GM21529 (cell line): Measurements from ENCODE around the gene DNAJB14.

Source experiments
- ATAC-seq: cut with Tn5 transposase; IDR thresholded peaks from one replicate; pipeline ENCODE4 v1.9.1; 2021; ENCODE audit not compliant: unreplicated experiment

DNAJB14 gene

GRCh38 chr4:99872570-99872969, 73.8 kb downstream of the DNAJB14 start:
- no peak for ATAC-seq

DNA sequence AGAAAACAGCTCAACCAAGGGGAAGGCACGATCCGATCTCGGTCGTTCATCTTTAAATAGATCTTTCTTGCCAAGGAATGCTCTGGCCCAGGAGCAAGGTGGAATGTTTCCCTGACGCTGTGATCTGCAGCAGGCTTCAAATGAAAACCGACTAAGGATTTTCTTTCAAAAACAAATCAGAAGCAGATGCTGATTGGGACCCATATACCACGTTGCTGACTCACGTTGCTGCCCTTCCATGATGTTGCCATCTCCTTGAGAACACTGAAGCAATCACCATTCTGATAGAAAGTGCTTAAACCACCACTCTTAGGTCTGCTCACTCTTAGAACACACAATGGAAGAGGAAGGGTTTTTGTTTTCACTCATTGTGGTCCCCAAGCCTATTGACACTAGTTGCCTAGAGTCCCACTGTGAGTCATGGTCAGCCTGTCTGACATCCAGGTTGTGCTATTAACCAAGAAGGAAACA, 78.3 kb downstream of the DNAJB14 start:
- ATAC-seq = no peak

GRCh38 chr4:99863804-99864203, 82.6 kb downstream of the DNAJB14 start:
- ATAC-seq = no peak

GRCh38 chr4:99861120-99861905, 85.1 kb downstream of the DNAJB14 start:
- ATAC-seq = peak; percentile 55

GRCh38 chr4:99860521-99860920, 85.9 kb downstream of the DNAJB14 start:
- ATAC-seq = no peak

DNA sequence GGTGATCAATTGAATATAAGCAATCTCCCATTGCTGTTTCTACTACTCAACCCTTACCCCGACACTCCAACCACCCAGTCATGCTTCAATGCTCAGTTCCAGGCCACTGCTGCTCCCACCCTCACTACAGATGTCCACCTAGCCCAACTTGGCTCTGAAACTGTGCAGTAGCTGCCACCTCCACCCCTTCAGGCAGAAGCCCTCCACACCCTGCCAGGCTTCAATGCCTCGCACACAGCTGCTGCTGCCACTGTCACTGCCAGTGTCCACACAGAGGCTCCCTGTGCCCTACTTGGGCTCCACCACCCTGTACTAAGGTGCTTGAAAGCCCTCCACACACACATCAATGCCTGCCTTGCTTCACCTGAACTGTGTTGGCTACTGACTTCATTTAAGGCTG, 86.8 kb downstream of the DNAJB14 start:
- ATAC-seq = peak; percentile 42

- ATAC-seq = no peak
These were observed 89.1 kb downstream of the DNAJB14 start for GRCh38 chr4:99857307-99857706.

GRCh38 chr4:99856166-99856565, 90.3 kb downstream of the DNAJB14 start:
- ATAC-seq = no peak

DNA sequence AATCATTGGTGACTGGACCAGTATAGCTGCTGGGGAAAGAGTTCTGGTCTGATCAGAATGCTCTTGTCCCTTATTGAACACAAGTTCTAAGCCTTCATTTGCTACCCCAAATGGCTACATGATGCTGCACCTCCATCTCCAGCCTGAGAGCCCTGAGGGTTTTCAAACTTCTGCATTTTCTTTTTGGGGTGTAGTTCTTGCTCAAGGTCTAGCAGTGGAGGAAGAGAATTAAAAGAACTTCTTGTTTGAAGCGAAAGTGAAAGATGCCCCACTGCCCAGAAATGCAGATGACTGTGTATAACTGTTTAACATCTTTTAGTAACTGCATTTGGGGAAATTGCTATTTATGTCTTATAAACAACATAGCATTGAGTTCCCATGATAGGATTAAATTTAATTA, 90.7 kb downstream of the DNAJB14 start:
- peak; percentile 36 for ATAC-seq

- ATAC-seq = no peak
These were observed 92.4 kb downstream of the DNAJB14 start for GRCh38 chr4:99853999-99854398.

- ATAC-seq = no peak
These were observed 93.2 kb downstream of the DNAJB14 start for GRCh38 chr4:99853190-99853589.

DNA sequence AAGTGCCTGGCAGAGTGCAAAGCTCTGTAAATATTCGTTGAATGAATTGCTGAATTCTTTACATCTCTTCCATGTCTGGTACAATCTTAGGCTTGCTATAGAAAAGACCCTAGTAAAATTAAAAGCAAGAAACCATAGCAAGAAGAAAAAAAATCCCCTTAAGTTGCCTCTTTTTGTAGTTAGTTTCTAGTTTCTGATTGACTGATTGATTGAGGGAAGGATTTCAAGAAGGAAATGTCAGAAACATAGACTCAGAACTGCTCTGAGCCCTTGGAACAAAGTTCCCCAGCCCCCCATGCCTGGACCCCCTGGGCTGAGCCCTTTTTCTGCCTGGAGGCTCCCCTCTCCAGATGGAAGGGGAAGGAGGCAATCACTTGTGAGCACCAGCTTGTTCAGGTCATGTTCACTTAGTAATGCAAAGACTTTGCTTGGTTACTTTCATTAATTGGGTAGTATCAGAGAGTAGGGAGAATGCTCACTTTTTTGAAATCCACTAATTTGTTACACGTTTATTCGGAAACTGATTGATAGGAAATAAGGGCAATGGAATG, 94.1 kb downstream of the DNAJB14 start:
- ATAC-seq = no peak

DNA sequence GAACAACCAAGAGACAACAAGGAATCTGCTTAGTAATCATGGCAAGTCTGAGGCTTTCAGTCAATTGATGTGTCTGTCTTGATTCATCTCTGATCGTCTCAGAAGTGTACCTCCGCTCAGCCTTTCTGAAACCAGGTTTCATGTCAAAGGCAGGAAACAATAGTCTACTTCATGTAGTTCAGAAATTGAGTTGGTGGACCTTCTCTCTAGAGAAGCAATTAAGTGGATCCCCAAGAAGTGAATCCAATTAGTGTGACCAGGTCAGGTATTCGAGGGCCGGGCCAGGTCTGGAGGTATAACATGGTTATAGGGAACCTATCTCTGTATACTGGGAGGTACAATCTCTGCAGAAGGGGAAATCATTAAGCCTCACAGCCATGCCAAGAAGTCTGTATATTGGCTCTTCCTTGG, 97.8 kb downstream of the DNAJB14 start:
- ATAC-seq = peak; percentile 46

- ATAC-seq = peak; percentile 61
These were observed 98.9 kb downstream of the DNAJB14 start for GRCh38 chr4:99847362-99847976.

GRCh38 chr4:99846891-99847290, 99.5 kb downstream of the DNAJB14 start:
- no peak for ATAC-seq
